Measurements from ENCODE around the gene BOLA3.

- TF ChIP-seq CTCF (IDR thresholded peaks at IDR 0.05 in 8 of 11, conservative IDR thresholded peaks at IDR 0.05 in 3 of 11) (no peak), POLR2A (IDR thresholded peaks at IDR 0.05) (no peak), POLR2AphosphoS5 (IDR thresholded peaks at IDR 0.05) (no peak)
Observed at GRCh38 chr2:74094291-74094690, 53.4 kb downstream of the BOLA3 start.
